ENCODE results near the gene UBAP1. TPM values are rescaled to one million over a fixed set of nuclear protein-coding genes. Genes with fewer than 3 reads are reported as not detected.
"Not testable (repeated sequence)": the region's sequence is repeated elsewhere in the genome, so short reads cannot be mapped to it uniquely, and the experiment has no call there.

Gene UBAP1
- total RNA-seq, 1 experiment from 2014 or later: 35.9 TPM

GRCh38 chr9:34291023-34291422 is 112.2 kb downstream of the UBAP1 start:
- H3K27me3 ChIP-seq (replicated peaks; ENCODE audit: insufficient read depth, low read depth, low read length, poor library complexity): no peaks in the 10 kb centered on the region
- DNase-seq (ENCODE audit: low spot score): no peak
- H3K9me3 ChIP-seq (ENCODE audit: low read depth, low read length, poor library complexity, severe bottlenecking): no peaks in the 10 kb centered on the region
- H3K36me3 ChIP-seq (ENCODE audit: insufficient read depth, low read length, poor library complexity, severe bottlenecking): peaks cover 4% of the 10 kb centered on the region
- CTCF ChIA-PET: no interaction called here
- intact Hi-C loops (cut with micrococcal nuclease; ENCODE audit: unreplicated experiment): no loop called here
- no peak overlapping the region for H3K4me3 ChIP-seq (ENCODE audit: low read depth, low read length, poor library complexity, severe bottlenecking)
- H3K27ac ChIP-seq (ENCODE audit: low read depth, low read length, poor library complexity, severe bottlenecking): no peak overlapping the region
- H3K4me1 ChIP-seq (ENCODE audit: insufficient read depth, low read length, poor library complexity, severe bottlenecking): peaks cover 11% of the 10 kb centered on the region
- POLR2A ChIA-PET (ENCODE audit: low non-redundant PET): no interaction called here
- no TSS peak for BruUV-seq (replicated peaks)
- TF ChIP-seq EZH2 (IDR thresholded peaks at IDR 0.05; ENCODE audit: borderline replicate concordance, low read depth, low read length, poor library complexity, severe bottlenecking): no peak
- TF ChIP-seq, protein P1, sequence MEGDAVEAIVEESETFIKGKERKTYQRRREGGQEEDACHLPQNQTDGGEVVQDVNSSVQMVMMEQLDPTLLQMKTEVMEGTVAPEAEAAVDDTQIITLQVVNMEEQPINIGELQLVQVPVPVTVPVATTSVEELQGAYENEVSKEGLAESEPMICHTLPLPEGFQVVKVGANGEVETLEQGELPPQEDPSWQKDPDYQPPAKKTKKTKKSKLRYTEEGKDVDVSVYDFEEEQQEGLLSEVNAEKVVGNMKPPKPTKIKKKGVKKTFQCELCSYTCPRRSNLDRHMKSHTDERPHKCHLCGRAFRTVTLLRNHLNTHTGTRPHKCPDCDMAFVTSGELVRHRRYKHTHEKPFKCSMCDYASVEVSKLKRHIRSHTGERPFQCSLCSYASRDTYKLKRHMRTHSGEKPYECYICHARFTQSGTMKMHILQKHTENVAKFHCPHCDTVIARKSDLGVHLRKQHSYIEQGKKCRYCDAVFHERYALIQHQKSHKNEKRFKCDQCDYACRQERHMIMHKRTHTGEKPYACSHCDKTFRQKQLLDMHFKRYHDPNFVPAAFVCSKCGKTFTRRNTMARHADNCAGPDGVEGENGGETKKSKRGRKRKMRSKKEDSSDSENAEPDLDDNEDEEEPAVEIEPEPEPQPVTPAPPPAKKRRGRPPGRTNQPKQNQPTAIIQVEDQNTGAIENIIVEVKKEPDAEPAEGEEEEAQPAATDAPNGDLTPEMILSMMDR (conservative IDR thresholded peaks at IDR 0.05; ENCODE audit: low read depth, low read length): no peak

DNA sequence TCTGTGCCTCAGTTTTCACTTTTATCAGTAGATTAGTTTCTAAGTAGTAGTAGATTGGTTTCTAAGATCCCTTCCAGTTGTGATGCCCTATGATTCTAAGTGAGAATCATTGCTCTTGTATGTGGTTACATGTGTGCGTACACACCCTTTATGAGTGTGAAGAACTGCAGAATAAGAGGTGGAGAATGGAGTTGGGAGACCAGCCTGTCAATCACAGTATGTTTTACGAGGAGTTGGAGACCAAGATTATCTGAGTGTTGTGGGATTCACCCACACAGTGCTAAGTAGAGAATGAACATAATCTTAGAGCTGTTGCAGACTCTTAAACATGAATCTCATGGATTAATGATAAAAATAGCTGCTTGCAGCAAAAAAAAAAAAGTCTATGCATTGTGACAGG is 112.6 kb downstream of the UBAP1 start:
- CTCF ChIA-PET: no interaction called here
- H3K4me3 ChIP-seq (ENCODE audit: low read depth, low read length, poor library complexity, severe bottlenecking): no peak overlapping the region
- H3K27ac ChIP-seq (ENCODE audit: low read depth, low read length, poor library complexity, severe bottlenecking): no peak overlapping the region
- H3K4me1 ChIP-seq (ENCODE audit: insufficient read depth, low read length, poor library complexity, severe bottlenecking): peaks cover 11% of the 10 kb centered on the region
- intact Hi-C loops (cut with micrococcal nuclease; ENCODE audit: unreplicated experiment): no loop called here
- peaks cover 3% of the 10 kb centered on the region for H3K36me3 ChIP-seq (ENCODE audit: insufficient read depth, low read length, poor library complexity, severe bottlenecking)
- no TSS peak for BruUV-seq (replicated peaks)
- H3K27me3 ChIP-seq (replicated peaks; ENCODE audit: insufficient read depth, low read depth, low read length, poor library complexity): no peaks in the 10 kb centered on the region
- H3K9me3 ChIP-seq (ENCODE audit: low read depth, low read length, poor library complexity, severe bottlenecking): no peaks in the 10 kb centered on the region
- DNase-seq (ENCODE audit: low spot score): no peak
- POLR2A ChIA-PET (ENCODE audit: low non-redundant PET): no interaction called here
- TF ChIP-seq, protein P1 (conservative IDR thresholded peaks at IDR 0.05; ENCODE audit: low read depth, low read length): no peak
- no peak for TF ChIP-seq EZH2 (IDR thresholded peaks at IDR 0.05; ENCODE audit: borderline replicate concordance, low read depth, low read length, poor library complexity, severe bottlenecking)

DNA sequence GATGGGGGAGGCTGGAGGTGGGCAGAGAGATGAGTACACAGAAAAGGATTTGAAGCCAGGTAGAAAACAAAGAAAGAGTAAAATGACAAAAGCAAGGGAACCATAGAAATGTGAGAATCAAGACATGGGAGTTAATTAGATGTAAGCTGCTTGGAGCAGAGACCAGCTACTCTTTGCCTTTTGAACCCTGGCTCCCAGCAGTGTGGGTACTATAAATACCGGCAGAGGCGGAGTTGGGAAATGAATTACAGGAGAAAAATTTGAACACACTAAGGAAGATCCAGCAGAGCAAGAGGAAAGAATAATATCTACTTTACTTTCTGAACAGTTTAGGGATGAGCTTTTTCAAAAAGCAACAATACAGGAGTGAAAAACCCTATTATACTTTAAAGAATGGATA is 113.7 kb downstream of the UBAP1 start:
- no peaks in the 10 kb centered on the region for H3K27me3 ChIP-seq (replicated peaks; ENCODE audit: insufficient read depth, low read depth, low read length, poor library complexity)
- intact Hi-C loops (cut with micrococcal nuclease; ENCODE audit: unreplicated experiment): no loop called here
- H3K4me3 ChIP-seq (ENCODE audit: low read depth, low read length, poor library complexity, severe bottlenecking): no peak overlapping the region
- ChIA-PET POLR2A (ENCODE audit: low non-redundant PET) (no interaction called here), CTCF (interaction anchor here (0.6 kb wide), 1 partner anchor 35 kb away, joined by 3 read pairs; no protein-coding TSS in a partner anchor)
- DNase-seq (ENCODE audit: low spot score): no peak
- H3K36me3 ChIP-seq (ENCODE audit: insufficient read depth, low read length, poor library complexity, severe bottlenecking): no peaks in the 10 kb centered on the region
- peaks cover 11% of the 10 kb centered on the region for H3K4me1 ChIP-seq (ENCODE audit: insufficient read depth, low read length, poor library complexity, severe bottlenecking)
- H3K9me3 ChIP-seq (ENCODE audit: low read depth, low read length, poor library complexity, severe bottlenecking): no peaks in the 10 kb centered on the region
- BruUV-seq (replicated peaks): no TSS peak
- TF ChIP-seq EZH2 (IDR thresholded peaks at IDR 0.05; ENCODE audit: borderline replicate concordance, low read depth, low read length, poor library complexity, severe bottlenecking): no peak
- TF ChIP-seq, protein P1 (conservative IDR thresholded peaks at IDR 0.05; ENCODE audit: low read depth, low read length): no peak
- H3K27ac ChIP-seq (ENCODE audit: low read depth, low read length, poor library complexity, severe bottlenecking): no peak overlapping the region

DNA sequence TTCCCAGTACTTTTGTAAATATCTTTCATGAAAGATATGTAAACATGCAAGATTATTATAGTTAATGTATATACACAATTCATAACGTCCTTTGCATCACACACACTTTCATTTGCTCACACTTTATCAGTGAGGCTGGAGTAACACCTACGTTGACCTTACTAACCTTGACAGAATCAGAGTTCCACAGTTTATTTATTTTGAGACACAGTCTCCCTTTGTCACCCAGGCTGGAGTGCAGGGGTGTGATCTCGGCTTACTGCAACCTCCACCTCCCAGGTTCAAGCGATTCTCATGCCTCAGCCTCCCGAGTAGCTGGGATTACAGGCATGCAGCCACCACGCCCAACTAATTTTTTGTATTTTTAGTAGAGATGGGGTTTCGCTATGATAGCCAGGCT is 122.2 kb downstream of the UBAP1 start:
- POLR2A ChIA-PET (ENCODE audit: low non-redundant PET); intact Hi-C loops (cut with micrococcal nuclease; ENCODE audit: unreplicated experiment); H3K4me3 ChIP-seq (ENCODE audit: low read depth, low read length, poor library complexity, severe bottlenecking); H3K9me3 ChIP-seq (ENCODE audit: low read depth, low read length, poor library complexity, severe bottlenecking); H3K27me3 ChIP-seq (replicated peaks; ENCODE audit: insufficient read depth, low read depth, low read length, poor library complexity); H3K27ac ChIP-seq (ENCODE audit: low read depth, low read length, poor library complexity, severe bottlenecking); CTCF ChIA-PET; BruUV-seq (replicated peaks); H3K4me1 ChIP-seq (ENCODE audit: insufficient read depth, low read length, poor library complexity, severe bottlenecking); H3K36me3 ChIP-seq (ENCODE audit: insufficient read depth, low read length, poor library complexity, severe bottlenecking); DNase-seq (ENCODE audit: low spot score): not testable (repeated sequence)

Data from A673 (cell line).